ENCODE measurements around the gene SYT7.

SYT7 gene

GRCh38 chr11:61489833-61490721 lies 90.8 kb downstream of the SYT7 start:
- no peak overlapping the region for H3K4me3 ChIP-seq (ENCODE audit: insufficient read depth, low read depth, low read length, poor library complexity, severe bottlenecking)
- H3K27ac ChIP-seq (ENCODE audit: insufficient read depth, low read length, poor library complexity, severe bottlenecking): no peak overlapping the region
- H3K4me1 ChIP-seq (ENCODE audit: control insufficient read depth, insufficient read depth, low read length, poor library complexity, severe bottlenecking): no peaks in the 10 kb centered on the region
- H3K27me3 ChIP-seq (replicated peaks; ENCODE audit: control insufficient read depth, insufficient read depth, low read length, poor library complexity, severe bottlenecking): no peaks in the 10 kb centered on the region
- DNase-seq: no peak
- H3K36me3 ChIP-seq (ENCODE audit: control insufficient read depth, insufficient read depth, low read length): no peaks in the 10 kb centered on the region
- H3K9me3 ChIP-seq (ENCODE audit: control insufficient read depth, low read length): no peaks in the 10 kb centered on the region

- DNase-seq: no peak
- H3K9me3 ChIP-seq (ENCODE audit: control insufficient read depth, low read length): no peaks in the 10 kb centered on the region
- no peaks in the 10 kb centered on the region for H3K4me1 ChIP-seq (ENCODE audit: control insufficient read depth, insufficient read depth, low read length, poor library complexity, severe bottlenecking)
- no peak overlapping the region for H3K4me3 ChIP-seq (ENCODE audit: insufficient read depth, low read depth, low read length, poor library complexity, severe bottlenecking)
- H3K27ac ChIP-seq (ENCODE audit: insufficient read depth, low read length, poor library complexity, severe bottlenecking): no peak overlapping the region
- H3K27me3 ChIP-seq (replicated peaks; ENCODE audit: control insufficient read depth, insufficient read depth, low read length, poor library complexity, severe bottlenecking): no peaks in the 10 kb centered on the region
- H3K36me3 ChIP-seq (ENCODE audit: control insufficient read depth, insufficient read depth, low read length): no peaks in the 10 kb centered on the region
These were observed 92.1 kb downstream of the SYT7 start for GRCh38 chr11:61488651-61489291.

- no peaks in the 10 kb centered on the region for H3K27me3 ChIP-seq (replicated peaks; ENCODE audit: control insufficient read depth, insufficient read depth, low read length, poor library complexity, severe bottlenecking)
- no peak overlapping the region for H3K27ac ChIP-seq (ENCODE audit: insufficient read depth, low read length, poor library complexity, severe bottlenecking)
- H3K36me3 ChIP-seq (ENCODE audit: control insufficient read depth, insufficient read depth, low read length): no peaks in the 10 kb centered on the region
- no peaks in the 10 kb centered on the region for H3K4me1 ChIP-seq (ENCODE audit: control insufficient read depth, insufficient read depth, low read length, poor library complexity, severe bottlenecking)
- DNase-seq: no peak
- H3K9me3 ChIP-seq (ENCODE audit: control insufficient read depth, low read length): no peaks in the 10 kb centered on the region
- H3K4me3 ChIP-seq (ENCODE audit: insufficient read depth, low read depth, low read length, poor library complexity, severe bottlenecking): no peak overlapping the region
These were observed 93.4 kb downstream of the SYT7 start for GRCh38 chr11:61487342-61488025.

- H3K27ac ChIP-seq (ENCODE audit: insufficient read depth, low read length, poor library complexity, severe bottlenecking): no peak overlapping the region
- no peak for DNase-seq
- H3K4me1 ChIP-seq (ENCODE audit: control insufficient read depth, insufficient read depth, low read length, poor library complexity, severe bottlenecking): no peaks in the 10 kb centered on the region
These were observed 94.1 kb downstream of the SYT7 start for GRCh38 chr11:61486779-61487178.

GRCh38 chr11:61486011-61486620 lies 94.8 kb downstream of the SYT7 start:
- H3K27ac ChIP-seq (ENCODE audit: insufficient read depth, low read length, poor library complexity, severe bottlenecking): no peak overlapping the region
- H3K4me3 ChIP-seq (ENCODE audit: insufficient read depth, low read depth, low read length, poor library complexity, severe bottlenecking): no peak overlapping the region
- no peaks in the 10 kb centered on the region for H3K9me3 ChIP-seq (ENCODE audit: control insufficient read depth, low read length)
- DNase-seq: no peak
- H3K27me3 ChIP-seq (replicated peaks; ENCODE audit: control insufficient read depth, insufficient read depth, low read length, poor library complexity, severe bottlenecking): no peaks in the 10 kb centered on the region
- H3K36me3 ChIP-seq (ENCODE audit: control insufficient read depth, insufficient read depth, low read length): no peaks in the 10 kb centered on the region
- H3K4me1 ChIP-seq (ENCODE audit: control insufficient read depth, insufficient read depth, low read length, poor library complexity, severe bottlenecking): no peaks in the 10 kb centered on the region

More at GRCh38 chr11:61486779-61487178, 94.1 kb downstream of the SYT7 start:
- H3K36me3 ChIP-seq (ENCODE audit: control insufficient read depth, insufficient read depth, low read length): no peaks in the 10 kb centered on the region
- no peak overlapping the region for H3K4me3 ChIP-seq (ENCODE audit: insufficient read depth, low read depth, low read length, poor library complexity, severe bottlenecking)
- H3K27me3 ChIP-seq (replicated peaks; ENCODE audit: control insufficient read depth, insufficient read depth, low read length, poor library complexity, severe bottlenecking): no peaks in the 10 kb centered on the region
- no peaks in the 10 kb centered on the region for H3K9me3 ChIP-seq (ENCODE audit: control insufficient read depth, low read length)

GRCh38 chr11:61485080-61485479 lies 95.8 kb downstream of the SYT7 start:
- Histone ChIP-seq H3K27me3 (replicated peaks; ENCODE audit: control insufficient read depth, insufficient read depth, low read length, poor library complexity, severe bottlenecking) (no peaks in the 10 kb centered on the region), H3K27ac (ENCODE audit: insufficient read depth, low read length, poor library complexity, severe bottlenecking) (no peak overlapping the region), H3K36me3 (ENCODE audit: control insufficient read depth, insufficient read depth, low read length) (no peaks in the 10 kb centered on the region), H3K9me3 (ENCODE audit: control insufficient read depth, low read length) (no peaks in the 10 kb centered on the region), H3K4me3 (ENCODE audit: insufficient read depth, low read depth, low read length, poor library complexity, severe bottlenecking) (no peak overlapping the region), H3K4me1 (ENCODE audit: control insufficient read depth, insufficient read depth, low read length, poor library complexity, severe bottlenecking) (no peaks in the 10 kb centered on the region)
- DNase-seq: no peak

- Histone ChIP-seq H3K9me3 (ENCODE audit: control insufficient read depth, low read length) (no peaks in the 10 kb centered on the region), H3K27me3 (replicated peaks; ENCODE audit: control insufficient read depth, insufficient read depth, low read length, poor library complexity, severe bottlenecking) (no peaks in the 10 kb centered on the region), H3K27ac (ENCODE audit: insufficient read depth, low read length, poor library complexity, severe bottlenecking) (no peak overlapping the region), H3K4me3 (ENCODE audit: insufficient read depth, low read depth, low read length, poor library complexity, severe bottlenecking) (no peak overlapping the region), H3K36me3 (ENCODE audit: control insufficient read depth, insufficient read depth, low read length) (no peaks in the 10 kb centered on the region), H3K4me1 (ENCODE audit: control insufficient read depth, insufficient read depth, low read length, poor library complexity, severe bottlenecking) (no peaks in the 10 kb centered on the region)
- DNase-seq: no peak
These were observed 96.3 kb downstream of the SYT7 start for GRCh38 chr11:61484541-61484940.

GRCh38 chr11:61482513-61482912 lies 98.4 kb downstream of the SYT7 start:
- Histone ChIP-seq H3K36me3 (ENCODE audit: control insufficient read depth, insufficient read depth, low read length) (no peaks in the 10 kb centered on the region), H3K4me1 (ENCODE audit: control insufficient read depth, insufficient read depth, low read length, poor library complexity, severe bottlenecking) (peaks cover 5% of the 10 kb centered on the region), H3K27ac (ENCODE audit: insufficient read depth, low read length, poor library complexity, severe bottlenecking) (no peak overlapping the region), H3K4me3 (ENCODE audit: insufficient read depth, low read depth, low read length, poor library complexity, severe bottlenecking) (no peak overlapping the region), H3K9me3 (ENCODE audit: control insufficient read depth, low read length) (no peaks in the 10 kb centered on the region), H3K27me3 (replicated peaks; ENCODE audit: control insufficient read depth, insufficient read depth, low read length, poor library complexity, severe bottlenecking) (no peaks in the 10 kb centered on the region)
- DNase-seq: no peak

- no peaks in the 10 kb centered on the region for H3K36me3 ChIP-seq (ENCODE audit: control insufficient read depth, insufficient read depth, low read length)
- no peaks in the 10 kb centered on the region for H3K9me3 ChIP-seq (ENCODE audit: control insufficient read depth, low read length)
- no peaks in the 10 kb centered on the region for H3K27me3 ChIP-seq (replicated peaks; ENCODE audit: control insufficient read depth, insufficient read depth, low read length, poor library complexity, severe bottlenecking)
- H3K4me1 ChIP-seq (ENCODE audit: control insufficient read depth, insufficient read depth, low read length, poor library complexity, severe bottlenecking): peaks cover 6% of the 10 kb centered on the region
- DNase-seq: no peak
- no peak overlapping the region for H3K4me3 ChIP-seq (ENCODE audit: insufficient read depth, low read depth, low read length, poor library complexity, severe bottlenecking)
- no peak overlapping the region for H3K27ac ChIP-seq (ENCODE audit: insufficient read depth, low read length, poor library complexity, severe bottlenecking)
These were observed 99.1 kb downstream of the SYT7 start for GRCh38 chr11:61481806-61482205.
